ENCODE measurements around the gene TMEM132C. TPM values are rescaled to one million over a fixed set of nuclear protein-coding genes. Genes with fewer than 3 reads are reported as not detected.

TMEM132C gene
- total and polyA plus RNA-seq, 2 experiments from 2014 or later, result 10.6 to 16.5 TPM

GRCh38 chr12:128698301-128698972 lies 431.5 kb downstream of the TMEM132C start:
- H3K79me2 ChIP-seq, result no peaks in the 10 kb centered on the region
- H4K20me1 ChIP-seq (ENCODE audit: insufficient read depth, poor library complexity, severe bottlenecking), result no peaks in the 10 kb centered on the region
- H3K36me3 ChIP-seq (replicated peaks; ENCODE audit: insufficient read depth, low read depth), result no peaks in the 10 kb centered on the region
- H3K27ac ChIP-seq, result no peak overlapping the region
- H3K4me2 ChIP-seq, result no peak overlapping the region
- WGBS (ENCODE audit: low lambda C conversion rate, missing lambda C conversion rate), result 80% methylated on average over 12 of the region's 12 CpGs
- H3K27me3 ChIP-seq, result no peaks in the 10 kb centered on the region
- H3K9me2 ChIP-seq (replicated peaks; ENCODE audit: insufficient read depth), result no peaks in the 10 kb centered on the region
- H3K4me3 ChIP-seq, result no peak overlapping the region
- H3K4me1 ChIP-seq (ENCODE audit: insufficient read depth), result peaks cover 4% of the 10 kb centered on the region
- no peaks in the 10 kb centered on the region for H3K9me3 ChIP-seq (ENCODE audit: low read depth)
- DNase-seq (ENCODE audit: low spot score), result no peak
- TF ChIP-seq EZH2 (IDR thresholded peaks at IDR 0.05; ENCODE audit: borderline replicate concordance), result no peak
- no peak for TF ChIP-seq EZH2phosphoT487 (IDR thresholded peaks at IDR 0.05; ENCODE audit: low read depth, severe bottlenecking, unreplicated experiment)
- no peak overlapping the region for H2AFZ ChIP-seq

GRCh38 chr12:128699106-128699505 lies 432.1 kb downstream of the TMEM132C start:
- H3K9me3 ChIP-seq (ENCODE audit: low read depth), result no peaks in the 10 kb centered on the region
- no peak overlapping the region for H3K4me3 ChIP-seq
- DNase-seq (ENCODE audit: low spot score), result no peak
- TF ChIP-seq EZH2phosphoT487 (IDR thresholded peaks at IDR 0.05; ENCODE audit: low read depth, severe bottlenecking, unreplicated experiment), result no peak
- TF ChIP-seq CTCF (IDR thresholded peaks at IDR 0.05; ENCODE audit: poor library complexity), result no peak
- TF ChIP-seq EZH2 (IDR thresholded peaks at IDR 0.05; ENCODE audit: borderline replicate concordance), result no peak
- no peaks in the 10 kb centered on the region for H3K9me2 ChIP-seq (replicated peaks; ENCODE audit: insufficient read depth)
- H3K27ac ChIP-seq, result no peak overlapping the region
- H3K79me2 ChIP-seq, result no peaks in the 10 kb centered on the region
- no peaks in the 10 kb centered on the region for H4K20me1 ChIP-seq (ENCODE audit: insufficient read depth, poor library complexity, severe bottlenecking)
- H3K27me3 ChIP-seq, result no peaks in the 10 kb centered on the region
- 91% methylated on average over 4 of the region's 4 CpGs for WGBS (ENCODE audit: low lambda C conversion rate, missing lambda C conversion rate)
- peaks cover 4% of the 10 kb centered on the region for H3K4me1 ChIP-seq (ENCODE audit: insufficient read depth)
- no peaks in the 10 kb centered on the region for H3K36me3 ChIP-seq (replicated peaks; ENCODE audit: insufficient read depth, low read depth)
- no peak overlapping the region for H3K4me2 ChIP-seq
- no peak overlapping the region for H2AFZ ChIP-seq

GRCh38 chr12:128702371-128702770 lies 435.4 kb downstream of the TMEM132C start:
- Histone ChIP-seq H3K9me2 (replicated peaks; ENCODE audit: insufficient read depth) (no peaks in the 10 kb centered on the region), H3K27me3 (no peaks in the 10 kb centered on the region), H4K20me1 (ENCODE audit: insufficient read depth, poor library complexity, severe bottlenecking) (no peaks in the 10 kb centered on the region), H3K4me2 (peak overlapping the region; percentile 55), H3K4me1 (ENCODE audit: insufficient read depth) (peaks cover 4% of the 10 kb centered on the region), H3K27ac (peak overlapping the region; percentile 53), H2AFZ (no peak overlapping the region), H3K4me3 (no peak overlapping the region), H3K79me2 (no peaks in the 10 kb centered on the region), H3K9me3 (ENCODE audit: low read depth) (no peaks in the 10 kb centered on the region), H3K36me3 (replicated peaks; ENCODE audit: insufficient read depth, low read depth) (no peaks in the 10 kb centered on the region)
- no peak for TF ChIP-seq EZH2phosphoT487 (IDR thresholded peaks at IDR 0.05; ENCODE audit: low read depth, severe bottlenecking, unreplicated experiment)
- TF ChIP-seq CTCF (IDR thresholded peaks at IDR 0.05; ENCODE audit: poor library complexity), result peak; percentile 24
- peak; percentile 52 for DNase-seq (ENCODE audit: low spot score)
- WGBS (ENCODE audit: low lambda C conversion rate, missing lambda C conversion rate), result 55% methylated on average over 5 of the region's 5 CpGs

- H3K9me2 ChIP-seq (replicated peaks; ENCODE audit: insufficient read depth), result no peaks in the 10 kb centered on the region
- no peak for TF ChIP-seq CTCF (IDR thresholded peaks at IDR 0.05; ENCODE audit: poor library complexity)
- TF ChIP-seq EZH2phosphoT487 (IDR thresholded peaks at IDR 0.05; ENCODE audit: low read depth, severe bottlenecking, unreplicated experiment), result no peak
- TF ChIP-seq EZH2 (IDR thresholded peaks at IDR 0.05; ENCODE audit: borderline replicate concordance), result no peak
- H3K79me2 ChIP-seq, result no peaks in the 10 kb centered on the region
- H4K20me1 ChIP-seq (ENCODE audit: insufficient read depth, poor library complexity, severe bottlenecking), result no peaks in the 10 kb centered on the region
- no peak for DNase-seq (ENCODE audit: low spot score)
- peaks cover 4% of the 10 kb centered on the region for H3K4me1 ChIP-seq (ENCODE audit: insufficient read depth)
- H3K27ac ChIP-seq, result no peak overlapping the region
- no peaks in the 10 kb centered on the region for H3K27me3 ChIP-seq
- 94% methylated on average over 26 of the region's 26 CpGs for WGBS (ENCODE audit: low lambda C conversion rate, missing lambda C conversion rate)
- H3K36me3 ChIP-seq (replicated peaks; ENCODE audit: insufficient read depth, low read depth), result no peaks in the 10 kb centered on the region
- no peak overlapping the region for H2AFZ ChIP-seq
- H3K4me3 ChIP-seq, result no peak overlapping the region
- no peak overlapping the region for H3K4me2 ChIP-seq
- no peaks in the 10 kb centered on the region for H3K9me3 ChIP-seq (ENCODE audit: low read depth)
Measured at GRCh38 chr12:128705140-128705539, 438.2 kb downstream of the TMEM132C start.
